GM21717 (cell line): ENCODE data around the gene CD1B.
A peak's percentile ranks its signal among the peaks of the same experiment; 100 is the strongest.
"Not testable (repeated sequence)": the region's sequence is repeated elsewhere in the genome, so short reads cannot be mapped to it uniquely, and the experiment has no call there.

Source experiments
- ATAC-seq: cut with Tn5 transposase; IDR thresholded peaks from one replicate; pipeline ENCODE4 v1.9.1; 2021; ENCODE audit warnings: mild to moderate bottlenecking, moderate library complexity; ENCODE audit not compliant: unreplicated experiment

CD1B gene

DNA sequence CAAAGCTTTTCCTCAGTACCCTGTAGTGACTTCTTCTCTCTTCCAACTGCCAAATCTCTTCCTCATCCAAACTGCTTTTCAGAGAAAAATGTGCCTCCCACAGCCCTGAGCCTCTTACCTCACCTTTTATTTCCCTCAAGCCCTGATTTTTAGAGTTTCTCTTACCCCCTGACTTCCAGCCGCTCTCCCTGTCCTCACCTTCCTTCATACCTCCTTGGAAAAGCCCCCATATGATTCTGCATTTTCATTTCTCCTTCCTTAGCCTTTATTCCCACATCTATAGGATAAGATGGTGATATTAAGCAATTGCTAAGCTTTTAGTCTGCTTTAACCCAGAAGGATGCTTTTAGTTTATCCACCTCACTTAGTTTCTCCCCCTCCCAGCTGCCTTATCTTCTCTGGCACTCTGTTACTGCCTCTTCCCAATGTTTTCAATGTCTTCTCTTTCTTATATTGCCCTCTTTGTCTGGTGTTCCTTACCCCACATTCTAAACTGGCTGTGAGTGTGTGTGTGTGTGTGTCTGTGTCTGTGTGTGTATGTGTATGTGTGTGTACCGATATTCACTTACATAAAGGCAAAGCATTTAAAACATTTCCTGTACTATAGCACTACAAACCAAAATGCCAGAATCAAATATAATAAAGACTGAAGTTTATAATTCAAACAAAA is at the start of gene CD1B:
Gene CD1B (minus strand): TSS at position 51 of the 670 bp plus-strand sequence. CDS start 108 bp downstream, outside the sequence.
- ATAC-seq = no peak

DNA sequence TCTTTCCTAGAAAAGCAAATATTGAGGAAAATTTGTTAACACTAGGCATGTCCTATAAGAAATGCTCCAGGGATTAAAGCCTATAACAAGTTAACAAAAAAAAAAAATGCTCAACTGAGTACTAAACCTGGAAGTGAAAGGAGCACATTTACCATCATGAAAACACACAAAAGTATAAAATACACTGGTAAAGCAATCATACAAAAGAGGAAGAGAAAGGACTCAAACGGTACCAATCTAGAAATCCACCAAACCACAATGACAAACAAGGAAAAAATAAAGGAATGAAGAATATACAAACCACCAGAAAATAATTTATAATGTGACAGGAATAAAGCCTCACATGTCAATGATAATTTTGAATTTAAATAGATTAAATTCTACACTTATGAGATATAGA is 43.5 kb upstream of the CD1B start:
- ATAC-seq = no peak

DNA sequence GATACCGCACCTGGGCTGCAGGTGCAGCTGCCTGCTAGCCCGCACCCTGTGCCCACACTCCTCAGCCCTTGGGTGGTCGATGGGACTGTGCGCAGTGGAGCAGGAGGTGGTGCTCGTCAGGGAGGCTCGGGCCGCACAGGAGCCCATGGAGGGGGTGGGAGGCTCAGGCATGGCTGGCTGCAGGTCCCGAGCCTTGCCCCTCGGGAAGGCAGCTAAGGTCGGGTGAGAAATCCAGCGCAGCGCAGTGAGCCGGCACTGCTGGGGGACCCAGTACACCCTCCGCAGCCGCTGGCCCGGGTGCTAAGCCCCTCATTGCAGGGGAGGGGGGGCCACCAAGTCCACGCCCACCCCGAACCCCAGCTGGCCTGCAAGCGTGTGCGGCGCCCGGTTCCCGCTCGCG is 42.8 kb upstream of the CD1B start:
- ATAC-seq = not testable (repeated sequence)

DNA sequence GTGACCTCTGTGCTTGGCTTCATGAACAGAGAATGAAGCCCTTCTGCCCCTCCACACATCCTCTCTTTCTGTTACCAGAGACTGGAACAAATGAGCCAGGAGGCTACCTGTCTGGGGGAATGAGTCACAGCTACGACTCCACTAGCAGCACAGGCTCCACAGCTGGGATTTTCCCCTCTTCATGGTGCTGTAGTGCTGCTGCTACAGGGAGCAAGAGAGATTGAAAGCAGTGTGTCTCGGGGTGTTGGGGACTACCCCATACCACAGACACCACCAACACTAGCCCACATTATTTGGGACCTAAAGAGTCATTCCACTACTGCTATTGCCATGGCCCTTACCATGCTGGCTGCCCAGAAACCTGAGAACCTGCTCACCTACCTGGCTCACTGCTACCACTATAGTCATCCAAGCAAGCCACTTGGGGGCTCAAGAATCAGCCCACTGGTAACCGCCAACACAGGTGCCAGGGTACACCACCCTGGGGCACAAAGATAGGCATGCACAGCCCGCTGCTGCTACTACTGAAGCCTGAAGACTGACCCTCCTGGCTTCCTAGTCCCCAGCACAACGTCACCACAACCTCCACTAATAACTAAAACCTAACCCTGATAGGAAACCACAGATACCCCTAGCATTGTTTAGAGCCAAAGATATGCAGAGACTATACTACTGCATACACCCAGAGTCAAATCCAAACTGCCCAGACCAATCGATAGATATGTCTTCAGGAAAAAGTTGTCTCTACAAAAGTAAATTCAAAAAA is 40.0 kb upstream of the CD1B start:
- peak; percentile 97 for ATAC-seq

DNA sequence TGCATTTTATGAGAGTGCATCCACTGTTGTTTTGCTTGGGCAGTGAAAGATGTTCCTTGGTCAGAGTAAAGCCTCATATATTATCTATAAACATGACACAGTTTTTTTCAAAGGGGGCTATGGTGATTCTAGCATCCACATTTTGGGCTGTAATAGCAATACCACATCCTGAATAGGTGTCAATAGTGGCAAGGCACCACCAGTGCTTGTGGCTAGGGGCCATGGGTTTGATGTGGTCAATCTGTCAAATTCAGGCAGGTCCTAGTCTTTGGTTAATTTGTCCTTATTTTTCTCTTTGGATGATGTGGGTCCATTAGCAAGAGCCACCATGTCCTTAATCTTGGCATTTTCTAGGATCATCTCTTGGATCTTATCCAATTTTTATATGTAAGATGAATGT is 35.5 kb upstream of the CD1B start:
- ATAC-seq = no peak

DNA sequence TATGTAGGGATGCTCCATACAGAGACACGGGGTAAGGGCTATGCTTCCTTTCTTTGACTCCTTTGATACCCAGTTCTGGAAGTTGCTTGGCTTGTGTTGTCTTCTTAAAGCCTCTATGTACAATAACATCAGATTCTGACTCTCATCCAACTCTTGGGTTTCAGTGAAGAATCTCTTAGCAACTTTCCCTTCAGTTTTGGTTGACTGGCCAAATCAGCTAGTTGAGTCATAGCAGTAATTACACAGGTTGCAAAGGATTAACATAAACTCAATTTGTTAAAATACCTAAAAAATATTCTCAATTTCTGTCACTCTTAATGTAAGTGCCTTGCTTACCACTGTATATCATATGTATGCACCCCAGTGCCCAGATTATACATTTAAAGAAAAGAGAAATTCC is 31.6 kb upstream of the CD1B start:
- no peak for ATAC-seq

DNA sequence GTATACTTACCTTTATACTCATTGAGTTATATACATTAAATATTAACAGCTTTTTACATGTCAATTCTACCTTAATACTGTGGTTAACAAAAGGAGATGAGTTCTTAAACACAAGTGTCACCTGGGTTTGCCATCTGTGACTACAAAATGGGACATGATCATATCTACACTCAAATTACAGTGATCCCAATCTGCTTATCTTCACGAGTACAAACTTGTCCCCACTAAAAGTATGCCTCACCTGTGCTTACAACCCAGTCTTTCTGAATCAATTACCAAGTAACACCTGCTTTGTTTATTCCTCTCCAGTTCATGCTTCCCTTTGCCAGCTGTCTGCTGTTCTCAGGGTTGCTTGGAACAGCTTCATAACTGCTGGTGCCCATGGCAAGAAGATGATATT is 31.2 kb upstream of the CD1B start:
- no peak for ATAC-seq

DNA sequence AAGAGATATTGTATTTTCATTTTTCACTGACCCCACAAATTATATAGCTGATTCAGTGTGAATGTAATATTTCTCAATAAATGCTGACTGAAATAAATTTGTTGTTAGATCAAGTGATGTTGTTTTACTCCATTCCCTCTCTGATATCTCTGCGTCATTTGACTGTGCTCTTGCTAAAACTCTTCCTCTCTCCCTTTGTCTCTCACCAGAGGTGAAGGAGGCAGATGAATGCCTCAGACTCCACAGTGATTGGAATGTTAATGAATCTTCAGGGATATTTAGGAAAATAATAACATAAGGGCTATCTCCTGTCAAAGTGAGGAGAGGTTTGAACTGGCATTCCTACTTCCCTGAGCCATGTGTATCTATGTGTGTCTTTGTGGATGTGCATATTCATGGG is 26.1 kb upstream of the CD1B start:
- ATAC-seq = no peak

DNA sequence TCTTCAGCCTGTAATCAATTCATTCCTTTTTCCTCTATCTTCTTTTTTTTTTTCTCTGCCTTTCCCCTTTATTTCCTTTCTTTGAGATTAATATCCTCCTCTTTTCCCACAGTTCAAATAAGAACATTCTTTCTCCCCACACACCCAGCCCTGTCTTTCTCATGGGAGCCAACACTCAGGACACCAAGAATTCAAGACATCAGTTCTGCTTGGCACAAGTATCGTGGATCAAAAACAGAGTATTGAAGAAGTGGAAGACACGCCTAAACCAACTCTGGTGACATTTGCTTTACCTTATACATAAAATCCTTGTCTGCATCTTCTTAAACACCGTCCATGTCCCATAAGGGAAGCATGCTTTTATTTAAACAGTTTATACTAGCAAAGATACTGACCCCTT is 25.3 kb upstream of the CD1B start:
- no peak for ATAC-seq

DNA sequence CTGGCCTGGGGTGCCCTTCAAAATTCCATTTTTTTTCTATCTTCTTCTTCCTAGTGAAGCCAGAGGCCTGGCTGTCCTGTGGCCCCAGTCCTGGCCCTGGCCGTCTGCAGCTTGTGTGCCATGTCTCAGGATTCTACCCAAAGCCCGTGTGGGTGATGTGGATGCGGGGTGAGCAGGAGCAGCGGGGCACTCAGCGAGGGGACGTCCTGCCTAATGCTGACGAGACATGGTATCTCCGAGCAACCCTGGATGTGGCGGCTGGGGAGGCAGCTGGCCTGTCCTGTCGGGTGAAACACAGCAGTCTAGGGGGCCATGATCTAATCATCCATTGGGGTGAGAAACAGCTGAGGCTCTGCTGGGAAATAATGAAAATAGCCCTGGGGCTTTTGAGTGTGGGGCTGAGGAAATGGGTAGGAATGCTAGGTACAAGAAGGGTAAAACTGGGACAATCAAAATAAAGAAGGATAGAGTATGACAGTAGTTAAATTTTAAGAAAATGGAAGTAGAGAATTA is 24.5 kb upstream of the CD1B start:
- ATAC-seq = no peak

DNA sequence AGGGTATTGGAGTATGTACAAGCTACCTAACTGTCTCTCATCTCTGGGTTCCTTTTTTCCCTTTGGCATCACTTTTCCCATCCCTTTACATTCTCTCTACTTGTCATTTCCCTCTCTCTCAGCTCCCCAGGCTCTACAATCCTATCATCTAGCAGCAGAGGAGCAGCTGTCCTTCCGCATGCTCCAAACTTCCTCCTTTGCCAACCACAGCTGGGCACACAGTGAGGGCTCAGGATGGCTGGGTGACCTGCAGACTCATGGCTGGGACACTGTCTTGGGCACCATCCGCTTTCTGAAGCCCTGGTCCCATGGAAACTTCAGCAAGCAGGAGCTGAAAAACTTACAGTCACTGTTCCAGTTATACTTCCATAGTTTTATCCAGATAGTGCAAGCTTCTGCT is 22.9 kb upstream of the CD1B start:
- no peak for ATAC-seq

DNA sequence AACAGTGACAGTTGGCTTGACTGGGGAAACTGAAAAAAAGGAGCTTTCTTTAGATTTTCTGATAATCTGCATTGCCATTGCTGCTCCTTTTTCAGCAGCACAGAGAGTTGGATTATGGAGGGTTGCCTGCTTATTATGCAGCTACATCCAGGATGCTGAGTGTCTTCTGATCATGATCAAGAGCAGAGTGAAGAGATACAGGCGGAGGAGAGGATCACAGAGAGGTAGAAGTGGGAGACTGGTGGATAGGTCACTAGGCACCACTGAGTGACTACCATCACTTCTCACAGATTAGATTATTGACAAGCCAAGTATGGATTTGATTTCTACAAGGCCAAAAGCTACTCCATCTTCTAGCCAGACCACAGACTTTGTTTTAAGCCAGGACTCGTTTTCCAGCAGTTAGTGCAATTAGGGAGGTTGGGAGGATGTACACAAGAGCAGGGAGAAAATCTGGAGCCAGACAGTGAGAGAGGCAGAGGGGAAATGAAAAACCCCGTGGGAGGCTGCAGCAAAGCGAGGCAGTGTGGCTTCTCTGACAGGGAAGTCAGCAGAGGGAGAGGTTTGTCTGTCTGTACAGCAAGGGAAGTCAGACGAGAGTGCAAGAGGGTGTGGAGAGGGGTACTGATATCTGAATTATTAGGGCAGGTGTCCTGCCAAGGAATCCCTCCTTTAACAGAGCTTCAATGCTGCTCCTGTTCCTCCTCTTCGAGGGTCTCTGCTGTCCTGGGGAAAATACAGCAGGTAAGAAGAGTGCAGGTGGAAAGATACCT is 22.2 kb upstream of the CD1B start, which contains the start of gene CD1E:
Gene CD1E (plus strand): TSS at position 592 of the 773 bp plus-strand sequence. CDS start 95 bp downstream, at position 687.
- ATAC-seq = no peak

DNA sequence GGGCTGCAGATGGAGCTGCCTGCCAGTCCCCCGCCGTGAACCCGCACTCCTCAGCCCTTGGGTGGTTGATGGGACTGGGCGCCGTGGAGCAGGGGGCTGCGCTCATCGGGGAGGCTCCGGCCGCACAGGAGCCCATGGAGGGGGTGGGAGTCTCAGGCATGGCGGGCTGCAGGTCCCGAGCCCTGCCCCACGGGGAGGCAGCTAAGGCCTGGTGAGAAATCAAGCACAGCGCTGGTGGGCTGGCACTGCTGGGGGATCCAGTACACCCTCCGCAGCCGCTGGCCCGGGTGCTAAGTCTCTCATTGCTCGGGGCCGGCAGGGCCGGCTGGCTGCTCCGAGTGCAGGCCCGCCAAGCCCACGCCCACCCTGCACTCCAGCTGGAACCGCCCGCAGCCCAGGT is 17.6 kb upstream of the CD1B start:
- ATAC-seq = not testable (repeated sequence)

DNA sequence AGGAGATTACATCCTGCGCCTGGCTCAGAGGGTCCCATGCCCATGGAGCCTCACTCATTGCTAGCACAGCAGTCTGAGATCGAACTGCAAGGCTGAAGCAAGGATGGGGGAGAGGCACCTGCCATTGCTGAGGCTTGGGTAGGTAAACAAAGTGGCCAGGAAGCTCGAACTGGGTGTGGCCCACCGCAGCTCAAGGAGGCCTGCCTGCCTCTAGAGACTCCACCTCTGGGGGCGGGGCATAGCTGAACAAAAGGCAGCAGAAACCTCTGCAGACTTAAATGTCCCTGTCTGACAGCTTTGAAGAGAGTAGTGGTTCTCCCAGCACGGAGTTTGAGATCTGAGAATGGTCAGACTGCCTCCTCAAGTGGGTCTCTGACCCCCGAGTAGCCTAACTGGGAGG is 5.1 kb upstream of the CD1B start:
- ATAC-seq = not testable (repeated sequence)

DNA sequence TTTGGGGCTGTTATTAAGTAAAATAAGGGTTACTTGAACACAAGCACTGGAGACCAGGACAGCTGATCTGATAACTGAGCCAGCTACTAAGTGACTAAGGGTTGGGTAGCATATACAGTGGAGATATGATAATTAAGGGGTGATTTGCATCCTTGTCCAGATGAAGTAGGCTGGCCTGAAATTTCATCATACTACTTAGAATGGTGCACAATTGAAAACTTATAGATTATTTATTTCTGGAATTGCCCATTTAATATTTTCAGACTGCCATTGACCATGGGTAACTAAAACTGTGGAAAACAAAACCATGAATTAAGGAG is 3.8 kb upstream of the CD1B start:
- ATAC-seq = no peak

DNA sequence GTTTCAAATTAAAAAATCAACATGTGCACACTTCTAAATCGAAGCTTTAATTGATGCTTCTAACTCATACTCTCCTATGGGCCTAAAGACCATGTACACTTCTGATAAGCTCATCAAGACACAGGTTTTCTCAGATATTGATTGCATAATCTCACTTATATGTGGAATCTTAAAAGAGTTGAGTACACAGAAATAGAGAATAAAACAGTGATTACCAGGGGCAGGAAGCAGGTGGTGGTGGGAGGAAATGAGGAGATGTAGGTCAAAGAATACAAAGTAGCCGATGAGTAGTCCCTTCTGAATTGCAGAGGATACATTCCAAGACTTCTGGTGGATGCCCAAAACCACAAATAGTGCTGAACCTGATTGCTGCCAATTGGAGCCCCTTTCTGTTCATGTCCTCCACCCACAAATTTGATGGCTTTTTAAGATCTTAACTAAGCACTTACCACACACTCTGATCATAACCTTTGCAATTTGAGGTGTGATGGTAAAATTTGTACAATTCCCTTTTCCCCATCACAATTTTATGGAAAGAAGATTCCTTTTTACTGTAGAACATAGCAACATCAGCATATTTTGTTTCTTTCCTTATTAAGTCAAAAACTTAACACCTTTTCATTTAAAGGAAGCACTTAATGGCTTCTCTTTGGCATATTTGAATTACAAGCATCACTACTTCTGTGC is 3.3 kb upstream of the CD1B start:
- ATAC-seq = no peak

DNA sequence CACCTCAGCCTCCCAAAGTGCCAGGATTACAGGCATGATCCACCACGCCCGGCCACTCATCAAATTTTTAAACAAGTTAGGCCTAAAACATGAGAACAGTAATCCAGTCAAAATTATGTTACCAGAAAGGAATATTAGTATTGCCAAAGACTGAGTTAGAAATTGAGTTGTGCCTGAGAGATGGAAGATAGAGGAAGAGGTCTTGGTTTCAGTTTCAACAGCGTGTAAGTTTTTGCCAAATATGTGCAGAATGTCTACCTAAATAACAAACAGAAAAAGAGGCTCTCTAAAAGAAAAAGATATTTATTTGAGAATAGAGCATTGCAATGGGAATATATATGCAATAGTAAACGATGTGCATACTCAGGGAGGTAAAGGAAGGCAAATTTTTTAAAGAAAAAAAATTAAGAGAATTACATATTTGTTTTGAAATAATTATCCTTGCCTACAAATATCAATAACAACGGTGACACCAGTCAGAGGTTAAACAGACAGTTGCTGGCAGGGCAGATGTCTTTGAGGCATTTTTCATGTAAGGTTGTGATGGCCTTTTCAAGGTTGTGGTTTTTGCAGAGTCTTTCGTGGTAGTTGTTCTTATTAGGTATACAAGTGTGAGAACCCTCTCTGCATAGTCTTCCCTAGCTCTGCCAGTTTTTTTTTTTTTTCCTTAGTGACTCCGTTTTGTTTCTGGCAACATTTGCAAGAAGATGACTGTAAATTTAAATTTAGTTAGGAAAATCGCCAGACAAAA is 2.2 kb upstream of the CD1B start:
- ATAC-seq = no peak

DNA sequence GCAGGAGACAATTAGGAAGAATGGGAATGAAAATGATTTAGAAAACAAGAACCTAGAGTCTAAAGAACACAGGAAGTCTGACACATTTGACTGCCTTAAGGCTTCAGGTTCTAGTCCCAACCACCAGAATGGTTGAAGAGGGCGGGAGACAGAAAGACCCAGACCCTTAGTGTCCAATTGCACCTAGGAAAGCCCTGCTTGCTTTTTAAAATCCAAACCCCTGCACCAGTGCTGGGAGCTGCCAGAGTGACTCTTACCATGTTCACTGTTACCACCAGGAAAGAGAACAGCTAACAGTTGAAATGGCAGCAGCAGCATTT is 265 bp downstream of the CD1B start:
- ATAC-seq = no peak

DNA sequence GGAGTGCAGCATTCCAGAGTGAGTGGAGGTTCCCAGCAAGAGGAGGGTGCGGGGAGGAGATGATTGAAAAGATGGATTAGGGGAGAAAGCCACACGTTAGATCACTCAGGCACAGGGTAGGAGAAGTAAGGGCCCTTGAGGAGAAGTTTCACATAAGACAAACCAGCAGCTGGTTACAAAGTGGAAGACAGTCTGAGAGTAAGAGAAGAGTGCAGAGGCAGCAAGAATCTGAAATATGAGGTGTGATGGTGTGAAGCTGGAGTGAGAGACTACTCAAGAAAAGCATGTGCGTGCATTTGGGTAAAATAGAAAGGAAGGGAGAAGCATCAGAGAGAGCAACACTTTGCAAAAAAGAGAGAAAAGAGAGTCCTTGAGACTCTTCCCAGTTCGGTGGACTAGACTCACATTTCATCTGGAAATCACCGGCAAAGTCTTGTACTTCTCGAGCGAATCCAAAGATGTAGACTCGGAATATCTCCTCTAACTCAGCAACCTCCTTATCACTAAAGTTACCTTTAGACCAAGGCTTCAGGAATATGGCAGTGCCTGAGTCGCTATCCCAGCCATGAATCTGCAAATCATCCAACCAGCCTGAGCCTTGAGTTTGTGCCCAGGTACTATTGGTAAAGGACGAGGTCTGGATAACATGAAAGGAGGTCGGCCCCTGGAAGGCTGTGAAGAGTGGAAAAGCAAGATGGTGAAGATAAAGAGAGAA is 783 bp downstream of the CD1B start:
- no peak for ATAC-seq

DNA sequence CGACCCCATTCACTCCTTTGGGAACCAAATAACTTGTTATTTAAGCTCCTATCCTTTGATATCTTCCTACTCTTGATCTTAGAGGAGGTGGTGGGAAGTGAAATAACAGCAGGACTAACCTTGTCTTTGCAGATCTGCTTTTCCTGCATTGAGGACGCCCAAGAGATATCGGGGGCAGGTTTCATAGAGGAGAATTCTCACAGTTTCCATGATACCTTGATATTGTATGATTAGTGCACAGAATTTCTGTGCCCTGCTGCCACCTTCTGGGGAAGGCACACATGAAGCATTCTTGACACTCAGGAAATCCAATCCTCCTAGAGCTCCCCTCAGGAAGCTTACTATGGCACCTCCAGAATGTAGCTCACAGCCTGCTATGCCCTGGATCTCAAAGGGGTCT is 1.6 kb downstream of the CD1B start:
- no peak for ATAC-seq
